Esophagus (tissue), 2 donors: ENCODE results near the gene UROD. TPM values are rescaled to one million over a fixed set of nuclear protein-coding genes. Genes with fewer than 3 reads are reported as not detected.

Experiments
- H3K27ac ChIP-seq, 2 donors: one replicate each; pipeline ENCODE4 v1.5.1; 2013; ENCODE audit warnings: low read depth in 2 of 2, mild to moderate bottlenecking in 2 of 2, inconsistent platforms in 1 of 2, low read length in 1 of 2, moderate library complexity in 1 of 2
- H3K27me3 ChIP-seq, 2 donors: one replicate each; pipeline ENCODE4 v1.6.1; 2013; ENCODE audit warnings: low read length in 2 of 2, control low read depth in 1 of 2, mild to moderate bottlenecking in 1 of 2; ENCODE audit not compliant: insufficient read depth in 2 of 2, control insufficient read depth in 1 of 2
- H3K36me3 ChIP-seq, 2 donors: one replicate each; pipeline ENCODE4 v1.6.1; 2013; ENCODE audit warnings: low read length in 1 of 2; ENCODE audit not compliant: control insufficient read depth in 2 of 2, insufficient read depth in 2 of 2
- H3K4me1 ChIP-seq, 2 donors: one replicate each; pipeline ENCODE4 v1.6.1; 2013; ENCODE audit warnings: low read length in 1 of 2; ENCODE audit not compliant: control insufficient read depth in 2 of 2, insufficient read depth in 2 of 2
- H3K4me3 ChIP-seq, 2 donors: one replicate each; pipeline ENCODE4 v1.5.1; 2013; ENCODE audit warnings: low read length in 2 of 2, mild to moderate bottlenecking in 2 of 2, low read depth in 1 of 2, moderate library complexity in 1 of 2
- H3K9me3 ChIP-seq, 2 donors: one replicate each; pipeline ENCODE4 v1.6.1; 2013; ENCODE audit warnings: mild to moderate bottlenecking in 2 of 2, low read depth in 1 of 2, low read length in 1 of 2, moderate library complexity in 1 of 2; ENCODE audit not compliant: control insufficient read depth in 2 of 2, insufficient read depth in 1 of 2
- WGBS, 2 donors: extraction: QIAGEN DNeasy Blood & Tissue Kit; methylation state at CpG; one replicate each; pipeline ENCODE4 v1.1.7; 2013; 5-methylcytosine and 5-hydroxymethylcytosine counted together
- polyA plus RNA-seq, 2 donors: library from polyadenylated mRNA; stranded (reverse); fragments of 200-250 nt; gene quantifications; one replicate each; pipeline ENCODE4 v1.2.3, GENCODE V29; 2013
- donor health status: healthy with polysubstance abuse.
- donor health status: Bipolar disorder and iron deficiency.

The UROD gene
- polyA plus RNA-seq, 2 donors, result 38.9 to 58.3 TPM

GRCh38 chr1:45014321-45015028 lies 2.4 kb downstream of the UROD start:
- no peaks in the 10 kb centered on the region for H3K27me3 ChIP-seq
- no peak overlapping the region for H3K27ac ChIP-seq

GRCh38 chr1:45015683-45016082 lies 3.6 kb downstream of the UROD start:
- no peaks in the 10 kb centered on the region for H3K27me3 ChIP-seq
- no peak overlapping the region for H3K27ac ChIP-seq
- WGBS, 2 donors, result 66 to 77% methylated on average over 2 of the region's 2 CpGs
- no peak overlapping the region for H3K4me3 ChIP-seq
- H3K9me3 ChIP-seq, result no peaks in the 10 kb centered on the region
- peaks cover 0 to 2% of the 10 kb centered on the region in 2 donors for H3K36me3 ChIP-seq
- H3K4me1 ChIP-seq, result peaks cover 0 to 8% of the 10 kb centered on the region in 2 donors

More at GRCh38 chr1:45014321-45015028, 2.4 kb downstream of the UROD start:
- WGBS, 2 donors, result 36 to 38% methylated on average over 6 of the region's 6 CpGs
- Histone ChIP-seq H3K9me3 (no peaks in the 10 kb centered on the region), H3K4me1 (peaks cover 0 to 16% of the 10 kb centered on the region in 2 donors), H3K4me3 (no peak overlapping the region), H3K36me3 (peaks cover 0 to 6% of the 10 kb centered on the region in 2 donors)

- Histone ChIP-seq H3K36me3 (peaks cover 0 to 2% of the 10 kb centered on the region in 2 donors), H3K27ac (no peak overlapping the region), H3K9me3 (no peaks in the 10 kb centered on the region), H3K4me1 (peaks cover 0 to 8% of the 10 kb centered on the region in 2 donors), H3K4me3 (no peak overlapping the region), H3K27me3 (no peaks in the 10 kb centered on the region)
- 72 to 83% methylated on average over 2 of the region's 2 CpGs for WGBS, 2 donors
These were observed 4.1 kb downstream of the UROD start for GRCh38 chr1:45016090-45016697.

- Histone ChIP-seq H3K27ac (no peak overlapping the region), H3K27me3 (no peaks in the 10 kb centered on the region), H3K4me3 (no peak overlapping the region), H3K36me3 (peaks cover 0 to 2% of the 10 kb centered on the region in 2 donors), H3K4me1 (peaks cover 0 to 3% of the 10 kb centered on the region in 2 donors), H3K9me3 (no peaks in the 10 kb centered on the region)
- WGBS, 2 donors, result 69 to 72% methylated on average over 6 of the region's 6 CpGs
These were observed 4.7 kb downstream of the UROD start for GRCh38 chr1:45016767-45017166.

- H3K4me1 ChIP-seq, result peaks cover 0 to 2% of the 10 kb centered on the region in 2 donors
- H3K27me3 ChIP-seq, result no peaks in the 10 kb centered on the region
- 54 to 57% methylated on average over 16 of the region's 16 CpGs for WGBS, 2 donors
- H3K9me3 ChIP-seq, result no peaks in the 10 kb centered on the region
- H3K4me3 ChIP-seq, result no peak overlapping the region
- no peak overlapping the region for H3K27ac ChIP-seq
- peaks cover 0 to 2% of the 10 kb centered on the region in 2 donors for H3K36me3 ChIP-seq
These were observed 6.7 kb downstream of the UROD start for GRCh38 chr1:45018599-45019230.

- H3K27ac ChIP-seq, result no peak overlapping the region
- no peaks in the 10 kb centered on the region for H3K27me3 ChIP-seq
- no peak overlapping the region for H3K4me3 ChIP-seq
- H3K9me3 ChIP-seq, result no peaks in the 10 kb centered on the region
- 90 to 98% methylated on average over 1 of the region's 1 CpG for WGBS, 2 donors
- no peaks in the 10 kb centered on the region for H3K36me3 ChIP-seq
- H3K4me1 ChIP-seq, result no peaks in the 10 kb centered on the region
These were observed 11.6 kb downstream of the UROD start for GRCh38 chr1:45023663-45024062.

GRCh38 chr1:45026446-45026845 lies 14.4 kb downstream of the UROD start:
- Histone ChIP-seq H3K4me3 (no peak overlapping the region), H3K36me3 (no peaks in the 10 kb centered on the region), H3K27ac (no peak overlapping the region), H3K9me3 (no peaks in the 10 kb centered on the region), H3K27me3 (no peaks in the 10 kb centered on the region), H3K4me1 (no peaks in the 10 kb centered on the region)
- 66 to 74% methylated on average over 1 of the region's 1 CpG for WGBS, 2 donors

GRCh38 chr1:45032837-45033236 lies 20.8 kb downstream of the UROD start:
- no peak overlapping the region for H3K27ac ChIP-seq
- H3K4me3 ChIP-seq, result no peak overlapping the region
- peaks cover 0 to 5% of the 10 kb centered on the region in 2 donors for H3K36me3 ChIP-seq
- no peaks in the 10 kb centered on the region for H3K4me1 ChIP-seq
- WGBS, 2 donors, result 80 to 86% methylated on average over 2 of the region's 2 CpGs
- H3K27me3 ChIP-seq, result no peaks in the 10 kb centered on the region
- no peaks in the 10 kb centered on the region for H3K9me3 ChIP-seq

- Histone ChIP-seq H3K9me3 (no peaks in the 10 kb centered on the region), H3K36me3 (peaks cover 0 to 5% of the 10 kb centered on the region in 2 donors), H3K27me3 (no peaks in the 10 kb centered on the region), H3K27ac (no peak overlapping the region), H3K4me3 (no peak overlapping the region), H3K4me1 (no peaks in the 10 kb centered on the region)
- WGBS, 2 donors, result 94 to 97% methylated on average over 1 of the region's 1 CpG
These were observed 21.3 kb downstream of the UROD start for GRCh38 chr1:45033356-45033755.
